Smooth muscle cell (in vitro differentiated cells): ENCODE data around the gene FBXL17. TPM values are rescaled to one million over a fixed set of nuclear protein-coding genes. Genes with fewer than 3 reads are reported as not detected.
"Not testable (repeated sequence)": the region's sequence is repeated elsewhere in the genome, so short reads cannot be mapped to it uniquely, and the experiment has no call there.

ENCODE experiments used
- DNase-seq: peaks from one replicate; lab custom pipeline; 2025; ENCODE audit not compliant: unreplicated experiment; lab: John Stamatoyannopoulos, UW
- H2AFZ ChIP-seq: fragments of 200-600 bp; sonication (generic); 2 replicates; pipeline ENCODE4 v1.6.0; 2016; ENCODE audit warnings: antibody characterized with exemption, low read depth, mild to moderate bottlenecking
- H3F3A ChIP-seq: fragments of 200-600 bp; sonication (generic); 2 replicates; pipeline ENCODE4 v1.6.0; 2017; ENCODE audit warnings: antibody characterized with exemption, low read depth
- H3K27ac ChIP-seq: fragments of 200-600 bp; sonication (generic); 2 replicates; pipeline ENCODE4 v1.5.1; 2016; ENCODE audit warnings: low read depth, mild to moderate bottlenecking
- H3K27me3 ChIP-seq: fragments of 200-600 bp; sonication (generic); 2 replicates; pipeline ENCODE4 v1.6.1; 2016; ENCODE audit warnings: low read depth, mild to moderate bottlenecking
- H3K36me3 ChIP-seq: fragments of 200-600 bp; sonication (generic); 2 replicates; pipeline ENCODE4 v1.5.1; 2016; ENCODE audit warnings: low read depth
- H3K4me1 ChIP-seq: fragments of 200-600 bp; sonication (generic); 2 replicates; pipeline ENCODE4 v1.5.1; 2016; ENCODE audit warnings: low read depth
- H3K4me2 ChIP-seq: fragments of 200-600 bp; sonication (generic); 2 replicates; pipeline ENCODE4 v1.6.0; 2016; ENCODE audit warnings: mild to moderate bottlenecking
- H3K4me3 ChIP-seq: fragments of 200-600 bp; sonication (generic); 2 replicates; pipeline ENCODE4 v1.5.1; 2016; ENCODE audit warnings: mild to moderate bottlenecking
- H3K79me2 ChIP-seq: fragments of 200-600 bp; sonication (generic); 2 replicates; pipeline ENCODE4 v1.6.0; 2016; ENCODE audit warnings: low read depth, mild to moderate bottlenecking
- H3K9ac ChIP-seq: fragments of 200-600 bp; sonication (generic); 2 replicates; pipeline ENCODE4 v1.6.0; 2016; ENCODE audit warnings: low read depth
- H3K9me3 ChIP-seq: fragments of 200-600 bp; sonication (generic); replicated peaks from 2 replicates; pipeline ENCODE4 v1.5.1; 2016; ENCODE audit warnings: low read depth
- H4K20me1 ChIP-seq: fragments of 200-600 bp; sonication (generic); 2 replicates; pipeline ENCODE4 v1.6.0; 2016; ENCODE audit warnings: low read depth
- whole genome bisulfite sequencing: methylation state at CpG from one replicate; pipeline ENCODE4 v1.1.7; 2016; ENCODE audit warnings: low lambda C conversion rate; 5-methylcytosine and 5-hydroxymethylcytosine counted together
- polyA plus RNA-seq: library from polyadenylated mRNA; unstranded; fragments of >200 nt; fragmentation: Nextera tagmentation; extraction: Ambion mirVana; gene quantifications from 2 replicates; pipeline ENCODE4 v1.2.1, GENCODE V29; 2016
- total RNA-seq: library from RNA; depleted of rRNA; stranded (reverse); fragments of >200 nt; gene quantifications from 2 replicates; pipeline ENCODE4 v1.2.3, GENCODE V29; 2014
- TF ChIP-seq, protein P1 (sequence below): fragments of 200-600 bp; sonication (generic); IDR thresholded peaks from 2 replicates; pipeline ENCODE4 v1.5.1; 2017; ENCODE audit warnings: borderline replicate concordance, mild to moderate bottlenecking, antibody characterized with exemption; ENCODE audit not compliant: insufficient read depth, poor library complexity, severe bottlenecking

FBXL17 gene
- total and polyA plus RNA-seq, 2 experiments from 2014 or later = 5.4 to 16.0 TPM

DNA sequence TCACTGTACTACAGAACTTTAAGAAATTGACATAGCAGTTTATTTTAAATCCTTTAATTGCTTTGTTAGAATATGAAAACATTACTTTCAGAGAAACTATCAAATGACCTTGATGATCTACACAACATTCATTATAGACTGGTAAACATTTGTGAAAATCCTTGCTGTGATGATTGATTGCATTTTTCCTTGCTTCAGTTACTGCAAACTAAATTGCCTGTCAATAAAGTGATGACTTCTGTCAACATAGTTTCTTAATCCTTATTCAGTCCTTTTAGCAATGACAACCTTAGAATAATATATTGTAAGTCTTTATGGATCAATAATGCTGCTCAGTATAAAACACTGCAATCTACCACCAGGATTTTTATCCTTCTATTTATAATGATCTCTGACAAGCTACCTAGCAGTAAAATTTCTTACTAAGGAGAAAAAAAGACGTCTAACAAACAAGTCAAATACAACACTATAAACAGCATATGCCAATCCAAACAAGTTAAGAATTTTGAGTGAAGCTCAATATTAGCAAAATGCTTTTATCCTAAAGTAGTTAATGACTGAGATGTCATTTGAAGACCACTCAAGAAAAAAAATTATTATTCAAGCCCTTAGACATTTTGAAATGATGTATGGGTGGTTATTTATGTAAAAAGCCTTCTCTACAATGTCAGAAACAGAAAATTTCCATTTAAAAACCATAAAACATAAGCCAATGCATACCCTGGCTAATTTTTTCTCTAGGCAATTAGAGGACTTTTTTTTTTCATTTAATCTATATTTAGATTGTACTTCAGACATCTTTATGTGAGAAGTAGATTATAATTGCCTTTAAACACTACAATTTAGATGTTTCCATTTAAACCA lies 105.5 kb downstream of the FBXL17 start:
- H3K9me3 ChIP-seq = no peaks in the 10 kb centered on the region
- no peak overlapping the region for H3K4me2 ChIP-seq
- H3K27me3 ChIP-seq = no peaks in the 10 kb centered on the region
- no peak overlapping the region for H3K9ac ChIP-seq
- H3F3A ChIP-seq = no peaks in the 10 kb centered on the region
- H3K36me3 ChIP-seq = no peaks in the 10 kb centered on the region
- no peak for DNase-seq
- H2AFZ ChIP-seq = no peak overlapping the region
- TF ChIP-seq, protein P1, sequence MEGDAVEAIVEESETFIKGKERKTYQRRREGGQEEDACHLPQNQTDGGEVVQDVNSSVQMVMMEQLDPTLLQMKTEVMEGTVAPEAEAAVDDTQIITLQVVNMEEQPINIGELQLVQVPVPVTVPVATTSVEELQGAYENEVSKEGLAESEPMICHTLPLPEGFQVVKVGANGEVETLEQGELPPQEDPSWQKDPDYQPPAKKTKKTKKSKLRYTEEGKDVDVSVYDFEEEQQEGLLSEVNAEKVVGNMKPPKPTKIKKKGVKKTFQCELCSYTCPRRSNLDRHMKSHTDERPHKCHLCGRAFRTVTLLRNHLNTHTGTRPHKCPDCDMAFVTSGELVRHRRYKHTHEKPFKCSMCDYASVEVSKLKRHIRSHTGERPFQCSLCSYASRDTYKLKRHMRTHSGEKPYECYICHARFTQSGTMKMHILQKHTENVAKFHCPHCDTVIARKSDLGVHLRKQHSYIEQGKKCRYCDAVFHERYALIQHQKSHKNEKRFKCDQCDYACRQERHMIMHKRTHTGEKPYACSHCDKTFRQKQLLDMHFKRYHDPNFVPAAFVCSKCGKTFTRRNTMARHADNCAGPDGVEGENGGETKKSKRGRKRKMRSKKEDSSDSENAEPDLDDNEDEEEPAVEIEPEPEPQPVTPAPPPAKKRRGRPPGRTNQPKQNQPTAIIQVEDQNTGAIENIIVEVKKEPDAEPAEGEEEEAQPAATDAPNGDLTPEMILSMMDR = no peak
- WGBS = 79% methylated on average over 1 of the region's 1 CpG
- H3K4me1 ChIP-seq = peaks cover 18% of the 10 kb centered on the region
- no peak overlapping the region for H3K27ac ChIP-seq
- H4K20me1 ChIP-seq = peaks cover 7% of the 10 kb centered on the region
- H3K79me2 ChIP-seq = no peaks in the 10 kb centered on the region
- no peak overlapping the region for H3K4me3 ChIP-seq

DNA sequence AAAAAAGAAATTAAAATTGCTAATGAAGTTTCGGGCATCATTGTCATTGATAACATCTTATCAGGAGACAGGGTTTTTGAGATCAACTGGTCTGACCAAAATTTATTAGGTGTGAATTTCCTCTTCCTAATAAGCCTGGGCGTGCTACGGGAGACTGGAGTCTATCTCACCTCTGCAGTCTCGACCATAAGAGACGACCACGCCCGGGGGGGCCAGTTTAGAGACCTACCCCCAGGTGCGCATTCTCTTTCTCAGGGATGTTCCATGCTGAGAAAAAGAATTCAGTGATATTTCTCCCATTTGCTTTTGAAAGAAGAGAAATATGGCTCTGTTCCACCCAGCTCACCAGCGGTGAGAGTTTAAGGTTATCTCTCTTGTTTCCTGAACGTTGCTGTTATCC lies 107.8 kb downstream of the FBXL17 start:
- 95% methylated on average over 10 of the region's 10 CpGs for WGBS
- not testable (repeated sequence) for H3K9ac ChIP-seq, H3K27me3 ChIP-seq, H2AFZ ChIP-seq, H3K79me2 ChIP-seq, DNase-seq, H3F3A ChIP-seq, H3K4me2 ChIP-seq, H3K4me3 ChIP-seq, H3K36me3 ChIP-seq, H3K9me3 ChIP-seq, H3K27ac ChIP-seq
- peaks cover 18% of the 10 kb centered on the region for H3K4me1 ChIP-seq
- H4K20me1 ChIP-seq = peaks cover 12% of the 10 kb centered on the region

DNA sequence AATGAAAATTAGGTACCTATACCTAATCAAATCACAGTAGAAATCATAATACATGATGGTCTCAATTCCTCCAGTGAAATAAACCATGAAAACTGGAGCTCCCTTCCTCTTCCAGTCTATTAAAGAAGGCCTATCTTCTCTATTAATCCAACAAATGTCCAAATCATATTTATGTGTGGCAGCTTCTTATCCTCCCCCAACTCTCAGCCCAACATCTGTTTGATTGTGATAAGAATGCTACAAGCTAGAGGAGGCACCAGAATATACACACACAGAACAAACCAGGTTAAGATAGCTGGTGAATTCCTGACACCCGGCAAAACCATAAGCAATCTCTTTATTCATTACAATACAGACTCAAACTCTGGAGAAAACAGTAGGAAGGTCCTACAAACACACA lies 110.8 kb downstream of the FBXL17 start:
- Histone ChIP-seq H3K4me2 (no peak overlapping the region), H3K36me3 (no peaks in the 10 kb centered on the region), H3K9me3 (no peaks in the 10 kb centered on the region), H3K4me3 (no peak overlapping the region), H4K20me1 (peaks cover 8% of the 10 kb centered on the region), H3F3A (no peaks in the 10 kb centered on the region), H3K9ac (no peak overlapping the region), H3K79me2 (no peaks in the 10 kb centered on the region), H3K4me1 (no peaks in the 10 kb centered on the region), H2AFZ (no peak overlapping the region), H3K27ac (no peak overlapping the region), H3K27me3 (no peaks in the 10 kb centered on the region)
- DNase-seq = no peak
- TF ChIP-seq, protein P1 = no peak
- WGBS = 97% methylated on average over 1 of the region's 1 CpG

DNA sequence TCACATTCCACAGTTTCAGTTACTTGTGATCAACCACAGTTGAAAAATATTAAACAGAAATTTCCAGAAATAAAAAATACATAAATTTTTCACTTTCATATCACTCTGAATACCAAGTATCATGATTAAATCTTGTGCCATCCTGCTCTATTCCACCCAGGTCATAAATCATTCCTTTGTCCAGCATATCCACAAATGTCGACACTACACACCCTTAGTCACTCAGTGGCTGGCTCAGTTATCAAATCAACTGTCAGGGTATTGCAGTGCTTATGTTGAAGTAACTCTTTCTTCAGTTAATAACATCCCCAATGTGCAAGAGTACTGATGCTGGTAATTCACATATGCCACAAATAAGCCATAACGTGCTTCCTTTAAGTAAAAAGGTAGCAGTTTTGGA lies 115.7 kb downstream of the FBXL17 start:
- WGBS = 86% methylated on average over 2 of the region's 2 CpGs

More for the DNA sequence above, 115.7 kb downstream of the FBXL17 start:
- Histone ChIP-seq H3K4me1 (no peaks in the 10 kb centered on the region), H3K4me2 (no peak overlapping the region), H3K9me3 (no peaks in the 10 kb centered on the region), H3F3A (no peaks in the 10 kb centered on the region), H3K36me3 (no peaks in the 10 kb centered on the region), H3K79me2 (no peaks in the 10 kb centered on the region), H3K4me3 (no peak overlapping the region), H4K20me1 (peaks cover 4% of the 10 kb centered on the region), H2AFZ (no peak overlapping the region), H3K9ac (no peak overlapping the region), H3K27ac (no peak overlapping the region), H3K27me3 (no peaks in the 10 kb centered on the region)
- no peak for DNase-seq
- TF ChIP-seq, protein P1 = no peak
